ENCODE results near the gene SCN1A.

DNA sequence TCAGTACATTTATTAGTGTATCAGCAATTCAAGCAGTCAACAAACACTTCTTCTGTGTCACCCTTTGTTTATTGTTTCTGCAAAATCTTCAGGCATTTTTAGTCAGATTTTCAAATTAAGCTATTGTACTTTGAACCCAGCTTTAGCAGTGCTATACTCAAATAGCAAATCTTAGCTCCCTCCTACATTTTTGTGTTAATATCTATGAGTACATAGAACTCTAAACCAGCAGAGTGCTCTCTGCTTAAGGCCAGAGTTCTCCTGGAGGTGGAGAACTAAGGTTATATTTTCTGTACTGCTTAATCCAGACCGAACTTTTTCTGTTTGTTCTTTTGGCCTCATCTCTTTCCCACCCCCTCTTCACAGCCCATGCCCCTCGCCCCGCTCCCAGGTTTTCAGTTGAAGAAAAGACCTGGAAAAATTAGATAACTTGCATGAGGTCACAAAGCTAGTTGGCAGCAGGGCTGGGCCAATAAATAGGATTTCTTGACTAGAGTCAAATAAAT, 29.2 kb upstream of the SCN1A start:
- TF ChIP-seq RAD21 (IDR thresholded peaks at IDR 0.05; ENCODE audit: low read length) (no peak), POLR2A (IDR thresholded peaks at IDR 0.05; ENCODE audit: low read depth, low read length) (no peak), CEBPB (IDR thresholded peaks at IDR 0.05; ENCODE audit: low read depth, low read length) (no peak), MAFK (IDR thresholded peaks at IDR 0.05; ENCODE audit: low read depth, low read length) (no peak), RFX5 (IDR thresholded peaks at IDR 0.05; ENCODE audit: low read depth, low read length) (no peak), CHD1 (IDR thresholded peaks at IDR 0.05; ENCODE audit: low read depth, low read length) (no peak), MAZ (IDR thresholded peaks at IDR 0.05; ENCODE audit: borderline replicate concordance, low read depth, low read length) (no peak), SMC3 (IDR thresholded peaks at IDR 0.05; ENCODE audit: low read depth, low read length) (no peak), BHLHE40 (IDR thresholded peaks at IDR 0.05; ENCODE audit: low read depth, low read length) (no peak)
- TF ChIP-seq, protein P1, sequence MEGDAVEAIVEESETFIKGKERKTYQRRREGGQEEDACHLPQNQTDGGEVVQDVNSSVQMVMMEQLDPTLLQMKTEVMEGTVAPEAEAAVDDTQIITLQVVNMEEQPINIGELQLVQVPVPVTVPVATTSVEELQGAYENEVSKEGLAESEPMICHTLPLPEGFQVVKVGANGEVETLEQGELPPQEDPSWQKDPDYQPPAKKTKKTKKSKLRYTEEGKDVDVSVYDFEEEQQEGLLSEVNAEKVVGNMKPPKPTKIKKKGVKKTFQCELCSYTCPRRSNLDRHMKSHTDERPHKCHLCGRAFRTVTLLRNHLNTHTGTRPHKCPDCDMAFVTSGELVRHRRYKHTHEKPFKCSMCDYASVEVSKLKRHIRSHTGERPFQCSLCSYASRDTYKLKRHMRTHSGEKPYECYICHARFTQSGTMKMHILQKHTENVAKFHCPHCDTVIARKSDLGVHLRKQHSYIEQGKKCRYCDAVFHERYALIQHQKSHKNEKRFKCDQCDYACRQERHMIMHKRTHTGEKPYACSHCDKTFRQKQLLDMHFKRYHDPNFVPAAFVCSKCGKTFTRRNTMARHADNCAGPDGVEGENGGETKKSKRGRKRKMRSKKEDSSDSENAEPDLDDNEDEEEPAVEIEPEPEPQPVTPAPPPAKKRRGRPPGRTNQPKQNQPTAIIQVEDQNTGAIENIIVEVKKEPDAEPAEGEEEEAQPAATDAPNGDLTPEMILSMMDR (conservative IDR thresholded peaks at IDR 0.05; ENCODE audit: low read depth, low read length): no peak
- TF ChIP-seq, protein P2, sequence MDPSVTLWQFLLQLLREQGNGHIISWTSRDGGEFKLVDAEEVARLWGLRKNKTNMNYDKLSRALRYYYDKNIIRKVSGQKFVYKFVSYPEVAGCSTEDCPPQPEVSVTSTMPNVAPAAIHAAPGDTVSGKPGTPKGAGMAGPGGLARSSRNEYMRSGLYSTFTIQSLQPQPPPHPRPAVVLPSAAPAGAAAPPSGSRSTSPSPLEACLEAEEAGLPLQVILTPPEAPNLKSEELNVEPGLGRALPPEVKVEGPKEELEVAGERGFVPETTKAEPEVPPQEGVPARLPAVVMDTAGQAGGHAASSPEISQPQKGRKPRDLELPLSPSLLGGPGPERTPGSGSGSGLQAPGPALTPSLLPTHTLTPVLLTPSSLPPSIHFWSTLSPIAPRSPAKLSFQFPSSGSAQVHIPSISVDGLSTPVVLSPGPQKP (IDR thresholded peaks at IDR 0.05; ENCODE audit: borderline replicate concordance, low read depth, low read length): no peak
- TF ChIP-seq, protein P3, sequence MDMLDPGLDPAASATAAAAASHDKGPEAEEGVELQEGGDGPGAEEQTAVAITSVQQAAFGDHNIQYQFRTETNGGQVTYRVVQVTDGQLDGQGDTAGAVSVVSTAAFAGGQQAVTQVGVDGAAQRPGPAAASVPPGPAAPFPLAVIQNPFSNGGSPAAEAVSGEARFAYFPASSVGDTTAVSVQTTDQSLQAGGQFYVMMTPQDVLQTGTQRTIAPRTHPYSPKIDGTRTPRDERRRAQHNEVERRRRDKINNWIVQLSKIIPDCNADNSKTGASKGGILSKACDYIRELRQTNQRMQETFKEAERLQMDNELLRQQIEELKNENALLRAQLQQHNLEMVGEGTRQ (IDR thresholded peaks at IDR 0.05; ENCODE audit: low read depth, low read length): no peak
